GM19240 (cell line): ENCODE measurements around the gene POMC.
"Not testable (repeated sequence)": the region's sequence is repeated elsewhere in the genome, so short reads cannot be mapped to it uniquely, and the experiment has no call there.

Experiments used
- DNase-seq: peaks from one replicate; pipeline ENCODE4 v3.0.0; 2011; ENCODE audit warnings: low spot score; ENCODE audit not compliant: insufficient read length

Gene POMC

GRCh38 chr2:25168256-25169072, at the start of gene POMC:
POMC (minus strand) TSS chr2:25168580; CDS start chr2:25164772, 3,808 bp downstream.
- peak; percentile 20 for DNase-seq

GRCh38 chr2:25218100-25218499, 49.7 kb upstream of the POMC start:
- DNase-seq: no peak

- peak; percentile 55 for DNase-seq
Measured at GRCh38 chr2:25215948-25216679, 47.7 kb upstream of the POMC start.

- no peak for DNase-seq
Measured at GRCh38 chr2:25215232-25215631, 46.9 kb upstream of the POMC start.

GRCh38 chr2:25213229-25213628, 44.8 kb upstream of the POMC start:
- no peak for DNase-seq

- DNase-seq: not testable (repeated sequence)
Measured at GRCh38 chr2:25210923-25211322, 42.5 kb upstream of the POMC start.

GRCh38 chr2:25207078-25207545, 38.7 kb upstream of the POMC start:
- no peak for DNase-seq

- DNase-seq: no peak
Measured at GRCh38 chr2:25204190-25204838, 35.9 kb upstream of the POMC start.

- DNase-seq: no peak
Measured at GRCh38 chr2:25202275-25202674, 33.9 kb upstream of the POMC start.

GRCh38 chr2:25201794-25202193, 33.4 kb upstream of the POMC start:
- DNase-seq: no peak

- no peak for DNase-seq
Measured at GRCh38 chr2:25201265-25201664, 32.9 kb upstream of the POMC start.

GRCh38 chr2:25198576-25198975, 30.2 kb upstream of the POMC start:
- no peak for DNase-seq

GRCh38 chr2:25198209-25198525, 29.8 kb upstream of the POMC start:
- DNase-seq: no peak

- DNase-seq: no peak
Measured at GRCh38 chr2:25197336-25198208, 29.2 kb upstream of the POMC start.

GRCh38 chr2:25194576-25195122, 26.3 kb upstream of the POMC start:
- DNase-seq: no peak

- DNase-seq: no peak
Measured at GRCh38 chr2:25190536-25190935, 22.2 kb upstream of the POMC start.

- no peak for DNase-seq
Measured at GRCh38 chr2:25188405-25188804, 20.0 kb upstream of the POMC start.

GRCh38 chr2:25187729-25188350, 19.5 kb upstream of the POMC start:
- no peak for DNase-seq

GRCh38 chr2:25184254-25184653, 15.9 kb upstream of the POMC start:
- DNase-seq: no peak

- DNase-seq: no peak
Measured at GRCh38 chr2:25178976-25179375, 10.6 kb upstream of the POMC start.
